G401.6 (cell line): ENCODE results near the gene TBC1D8.

Experiments
- FAIRE-seq: peaks from 2 replicates; lab custom pipeline; 2012; peaks lifted over from hg19 to GRCh38; lab: Jason Lieb, UNC

Gene TBC1D8

GRCh38 chr2:101111917-101112771 is 39.0 kb downstream of the TBC1D8 start:
- no peak for FAIRE-seq

- no peak for FAIRE-seq
Observed at GRCh38 chr2:101111262-101111838, 39.8 kb downstream of the TBC1D8 start.

- no peak for FAIRE-seq
Observed at GRCh38 chr2:101109451-101110118, 41.6 kb downstream of the TBC1D8 start.

GRCh38 chr2:101108357-101108756 is 42.8 kb downstream of the TBC1D8 start:
- no peak for FAIRE-seq

- no peak for FAIRE-seq
Observed at GRCh38 chr2:101107241-101107640, 43.9 kb downstream of the TBC1D8 start.

GRCh38 chr2:101106453-101107181 is 44.6 kb downstream of the TBC1D8 start:
- FAIRE-seq = no peak

GRCh38 chr2:101105654-101106053 is 45.5 kb downstream of the TBC1D8 start:
- FAIRE-seq = no peak

- FAIRE-seq = no peak
Observed at GRCh38 chr2:101097638-101098037, 53.5 kb downstream of the TBC1D8 start.

- FAIRE-seq = no peak
Observed at GRCh38 chr2:101096619-101097142, 54.5 kb downstream of the TBC1D8 start.

GRCh38 chr2:101094351-101094750 is 56.8 kb downstream of the TBC1D8 start:
- FAIRE-seq = no peak

GRCh38 chr2:101089942-101090799 is 61.0 kb downstream of the TBC1D8 start:
- no peak for FAIRE-seq

- no peak for FAIRE-seq
Observed at GRCh38 chr2:101089419-101089818, 61.8 kb downstream of the TBC1D8 start.

- no peak for FAIRE-seq
Observed at GRCh38 chr2:101087638-101088037, 63.5 kb downstream of the TBC1D8 start.

- FAIRE-seq = no peak
Observed at GRCh38 chr2:101083613-101084012, 67.6 kb downstream of the TBC1D8 start.

- no peak for FAIRE-seq
Observed at GRCh38 chr2:101082998-101083397, 68.2 kb downstream of the TBC1D8 start.

- FAIRE-seq = no peak
Observed at GRCh38 chr2:101081375-101081907, 69.7 kb downstream of the TBC1D8 start.

GRCh38 chr2:101080211-101081068 is 70.7 kb downstream of the TBC1D8 start:
- FAIRE-seq = no peak

- no peak for FAIRE-seq
Observed at GRCh38 chr2:101076581-101076980, 74.6 kb downstream of the TBC1D8 start.

GRCh38 chr2:101064868-101065549 is 86.2 kb downstream of the TBC1D8 start:
- FAIRE-seq = no peak

GRCh38 chr2:101064505-101064867 is 86.7 kb downstream of the TBC1D8 start:
- FAIRE-seq = no peak
